ENCODE data around the gene LCOR. TPM values are rescaled to one million over a fixed set of nuclear protein-coding genes. Genes with fewer than 3 reads are reported as not detected.

LCOR gene
- total and polyA plus RNA-seq, 2 of the 13 experiments (the other 11 are each of a cell fraction or from before 2014, with no cell fraction given), result 12.4 to 23.7 TPM

GRCh38 chr10:96840841-96841518, 8.9 kb downstream of the LCOR start (continued):
- TF ChIP-seq, protein P1, sequence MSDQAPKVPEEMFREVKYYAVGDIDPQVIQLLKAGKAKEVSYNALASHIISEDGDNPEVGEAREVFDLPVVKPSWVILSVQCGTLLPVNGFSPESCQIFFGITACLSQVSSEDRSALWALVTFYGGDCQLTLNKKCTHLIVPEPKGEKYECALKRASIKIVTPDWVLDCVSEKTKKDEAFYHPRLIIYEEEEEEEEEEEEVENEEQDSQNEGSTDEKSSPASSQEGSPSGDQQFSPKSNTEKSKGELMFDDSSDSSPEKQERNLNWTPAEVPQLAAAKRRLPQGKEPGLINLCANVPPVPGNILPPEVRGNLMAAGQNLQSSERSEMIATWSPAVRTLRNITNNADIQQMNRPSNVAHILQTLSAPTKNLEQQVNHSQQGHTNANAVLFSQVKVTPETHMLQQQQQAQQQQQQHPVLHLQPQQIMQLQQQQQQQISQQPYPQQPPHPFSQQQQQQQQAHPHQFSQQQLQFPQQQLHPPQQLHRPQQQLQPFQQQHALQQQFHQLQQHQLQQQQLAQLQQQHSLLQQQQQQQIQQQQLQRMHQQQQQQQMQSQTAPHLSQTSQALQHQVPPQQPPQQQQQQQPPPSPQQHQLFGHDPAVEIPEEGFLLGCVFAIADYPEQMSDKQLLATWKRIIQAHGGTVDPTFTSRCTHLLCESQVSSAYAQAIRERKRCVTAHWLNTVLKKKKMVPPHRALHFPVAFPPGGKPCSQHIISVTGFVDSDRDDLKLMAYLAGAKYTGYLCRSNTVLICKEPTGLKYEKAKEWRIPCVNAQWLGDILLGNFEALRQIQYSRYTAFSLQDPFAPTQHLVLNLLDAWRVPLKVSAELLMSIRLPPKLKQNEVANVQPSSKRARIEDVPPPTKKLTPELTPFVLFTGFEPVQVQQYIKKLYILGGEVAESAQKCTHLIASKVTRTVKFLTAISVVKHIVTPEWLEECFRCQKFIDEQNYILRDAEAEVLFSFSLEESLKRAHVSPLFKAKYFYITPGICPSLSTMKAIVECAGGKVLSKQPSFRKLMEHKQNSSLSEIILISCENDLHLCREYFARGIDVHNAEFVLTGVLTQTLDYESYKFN (CRISPR knock-in tag; conservative IDR thresholded peaks at IDR 0.05), result peak; percentile 50
- 0 out of 2 replicates have a peak, but pooled peaks have one; percentile 33 for TF ChIP-seq FOXK1 (CRISPR knock-in tag; IDR thresholded peaks at IDR 0.05; ENCODE audit: borderline replicate concordance, low read depth)
- TF ChIP-seq FOXO1 (CRISPR knock-in tag; IDR thresholded peaks at IDR 0.05), result peak; percentile 37; the same call in 1 of the 2 replicates
- TF ChIP-seq, protein P2, sequence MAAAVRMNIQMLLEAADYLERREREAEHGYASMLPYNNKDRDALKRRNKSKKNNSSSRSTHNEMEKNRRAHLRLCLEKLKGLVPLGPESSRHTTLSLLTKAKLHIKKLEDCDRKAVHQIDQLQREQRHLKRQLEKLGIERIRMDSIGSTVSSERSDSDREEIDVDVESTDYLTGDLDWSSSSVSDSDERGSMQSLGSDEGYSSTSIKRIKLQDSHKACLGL (CRISPR knock-in tag; IDR thresholded peaks at IDR 0.05), result no peak
- no peak for TF ChIP-seq AKNA (CRISPR knock-in tag; IDR thresholded peaks at IDR 0.05; ENCODE audit: borderline replicate concordance)
- TF ChIP-seq ARID5B (CRISPR knock-in tag; IDR thresholded peaks at IDR 0.05), result peak; percentile 89
- TF ChIP-seq, protein P3, sequence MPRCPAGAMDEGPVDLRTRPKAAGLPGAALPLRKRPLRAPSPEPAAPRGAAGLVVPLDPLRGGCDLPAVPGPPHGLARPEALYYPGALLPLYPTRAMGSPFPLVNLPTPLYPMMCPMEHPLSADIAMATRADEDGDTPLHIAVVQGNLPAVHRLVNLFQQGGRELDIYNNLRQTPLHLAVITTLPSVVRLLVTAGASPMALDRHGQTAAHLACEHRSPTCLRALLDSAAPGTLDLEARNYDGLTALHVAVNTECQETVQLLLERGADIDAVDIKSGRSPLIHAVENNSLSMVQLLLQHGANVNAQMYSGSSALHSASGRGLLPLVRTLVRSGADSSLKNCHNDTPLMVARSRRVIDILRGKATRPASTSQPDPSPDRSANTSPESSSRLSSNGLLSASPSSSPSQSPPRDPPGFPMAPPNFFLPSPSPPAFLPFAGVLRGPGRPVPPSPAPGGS (CRISPR knock-in tag; IDR thresholded peaks at IDR 0.05), result no peak
- no peak for TF ChIP-seq SATB2 (CRISPR knock-in tag; IDR thresholded peaks at IDR 0.05)
- TF ChIP-seq RXRA (CRISPR knock-in tag; IDR thresholded peaks at IDR 0.05), result peak; percentile 47; the same call in 1 of the 2 replicates
- no peak for TF ChIP-seq HHEX (CRISPR knock-in tag; IDR thresholded peaks at IDR 0.05)
- TF ChIP-seq, protein P4, sequence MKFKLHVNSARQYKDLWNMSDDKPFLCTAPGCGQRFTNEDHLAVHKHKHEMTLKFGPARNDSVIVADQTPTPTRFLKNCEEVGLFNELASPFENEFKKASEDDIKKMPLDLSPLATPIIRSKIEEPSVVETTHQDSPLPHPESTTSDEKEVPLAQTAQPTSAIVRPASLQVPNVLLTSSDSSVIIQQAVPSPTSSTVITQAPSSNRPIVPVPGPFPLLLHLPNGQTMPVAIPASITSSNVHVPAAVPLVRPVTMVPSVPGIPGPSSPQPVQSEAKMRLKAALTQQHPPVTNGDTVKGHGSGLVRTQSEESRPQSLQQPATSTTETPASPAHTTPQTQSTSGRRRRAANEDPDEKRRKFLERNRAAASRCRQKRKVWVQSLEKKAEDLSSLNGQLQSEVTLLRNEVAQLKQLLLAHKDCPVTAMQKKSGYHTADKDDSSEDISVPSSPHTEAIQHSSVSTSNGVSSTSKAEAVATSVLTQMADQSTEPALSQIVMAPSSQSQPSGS (CRISPR knock-in tag; IDR thresholded peaks at IDR 0.05), result peak; percentile 76; the same call in 1 of the 2 replicates
- TF ChIP-seq THAP11 (CRISPR knock-in tag; IDR thresholded peaks at IDR 0.05), result 0 out of 2 replicates have a peak, but pooled peaks have one; percentile 53
